MM.1S (cell line): ENCODE results near the gene IL26.

Experiments used
- CTCF ChIP-seq: fragments of 300-600 bp; sonication (generic); IDR thresholded peaks from 2 replicates; pipeline ENCODE4 v1.5.1; 2016; ENCODE audit warnings: antibody characterized with exemption, low read length, mixed read lengths
- EZH2 ChIP-seq: fragments of 300-600 bp; sonication (generic); optimal IDR thresholded peaks from 2 replicates; pipeline ENCODE3; 2017; ENCODE audit warnings: low read depth, mild to moderate bottlenecking, antibody characterized with exemption, low read length, mixed read lengths

DNA sequence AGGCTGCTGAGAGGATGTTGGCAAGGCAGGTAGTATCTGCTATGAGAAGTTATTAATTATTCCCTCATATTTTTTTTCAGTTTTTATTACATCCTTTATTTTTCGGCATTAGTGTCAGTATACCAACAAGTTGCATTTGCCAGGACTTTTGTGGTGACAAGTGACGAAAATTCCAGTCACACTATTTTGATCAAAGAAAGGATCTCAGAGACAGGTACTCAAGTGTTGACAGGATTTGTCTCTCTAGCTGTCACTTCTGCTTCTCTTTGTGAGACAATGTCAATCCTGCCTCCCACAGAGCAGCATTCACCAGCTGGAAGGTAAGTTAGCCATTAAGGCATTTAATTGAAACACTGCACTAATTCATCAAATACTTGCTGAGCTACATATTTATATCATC, 48.0 kb downstream of the IL26 start:
- TF ChIP-seq CTCF (no peak), EZH2 (no peak)
